ENCODE data around the gene EPAS1. TPM values are rescaled to one million over a fixed set of nuclear protein-coding genes. Genes with fewer than 3 reads are reported as not detected.
"Not testable (repeated sequence)": the region's sequence is repeated elsewhere in the genome, so short reads cannot be mapped to it uniquely, and the experiment has no call there.

Gene EPAS1
- polyA plus RNA-seq, 5 donors: 189 to 276 (median 216) TPM

DNA sequence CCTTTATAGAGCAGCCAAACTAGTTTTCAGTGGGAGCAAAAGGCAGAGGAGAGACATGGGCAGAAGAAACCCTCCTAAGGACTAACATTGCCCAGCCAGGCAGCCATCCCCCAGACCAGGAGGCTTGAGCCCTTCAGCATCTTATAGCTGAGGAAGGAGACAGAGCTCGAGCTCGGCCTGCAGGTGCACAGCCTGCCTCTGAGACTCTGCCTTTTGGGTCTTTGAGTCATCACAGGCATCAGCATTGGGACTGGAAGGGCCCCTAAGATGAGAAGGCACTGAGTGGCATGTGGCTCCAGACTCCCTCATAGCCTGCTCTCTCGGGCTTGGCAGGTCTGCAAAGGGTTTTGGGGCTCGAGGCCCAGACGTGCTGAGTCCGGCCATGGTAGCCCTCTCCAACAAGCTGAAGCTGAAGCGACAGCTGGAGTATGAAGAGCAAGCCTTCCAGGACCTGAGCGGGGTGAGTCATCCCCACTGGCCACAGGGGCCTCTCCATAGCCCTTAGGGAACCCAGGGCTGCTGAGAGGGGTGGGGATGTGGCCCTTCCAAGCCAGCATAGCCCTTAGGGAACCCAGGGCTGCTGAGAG is 84.1 kb downstream of the EPAS1 start:
- no peak for DNase-seq

DNA sequence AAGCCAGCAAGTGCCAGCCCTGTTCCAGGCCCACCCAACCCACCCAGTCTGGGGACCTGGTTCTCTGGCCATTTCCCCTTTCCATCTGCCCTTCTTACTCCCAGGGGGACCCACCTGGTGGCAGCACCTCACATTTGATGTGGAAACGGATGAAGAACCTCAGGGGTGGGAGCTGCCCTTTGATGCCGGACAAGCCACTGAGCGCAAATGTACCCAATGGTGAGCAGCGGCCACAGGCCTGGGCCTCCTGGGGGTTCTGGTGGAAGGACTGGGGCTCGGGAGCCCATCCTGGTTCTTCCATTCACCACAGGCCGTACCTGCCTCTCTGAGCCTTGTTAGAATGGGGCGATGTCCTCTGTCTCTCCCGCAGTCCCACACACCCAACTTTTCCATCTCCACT is 84.7 kb downstream of the EPAS1 start:
- no peak for DNase-seq

- no peak for DNase-seq
These were observed 85.3 kb downstream of the EPAS1 start for GRCh38 chr2:46382331-46383112.

GRCh38 chr2:46383113-46383395 is 85.8 kb downstream of the EPAS1 start:
- no peak for DNase-seq

- no peak for DNase-seq
These were observed 86.7 kb downstream of the EPAS1 start for GRCh38 chr2:46383784-46384456.

GRCh38 chr2:46384457-46384815 is 87.2 kb downstream of the EPAS1 start:
- DNase-seq: no peak

GRCh38 chr2:46385786-46386577 is 88.8 kb downstream of the EPAS1 start:
- DNase-seq: no peak

DNA sequence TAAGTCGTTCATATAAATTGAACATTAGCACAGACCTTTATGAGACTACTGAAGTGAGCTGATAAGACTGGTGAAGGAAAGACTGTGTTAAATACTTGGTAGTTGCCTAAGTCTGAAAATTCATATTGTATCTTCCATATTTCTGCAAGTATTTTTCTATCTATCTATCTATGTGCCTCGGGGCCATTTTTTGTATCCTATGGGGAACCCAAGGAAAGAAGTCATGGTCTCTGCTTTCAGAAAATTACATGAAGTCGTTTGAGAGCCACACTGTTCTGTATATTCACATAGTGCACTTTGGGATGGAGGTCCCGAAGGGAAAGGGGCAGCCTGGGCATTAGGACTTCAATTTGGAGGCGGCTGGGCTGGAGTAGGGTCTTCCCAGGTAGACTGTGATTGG is 89.6 kb downstream of the EPAS1 start:
- DNase-seq: no peak

DNA sequence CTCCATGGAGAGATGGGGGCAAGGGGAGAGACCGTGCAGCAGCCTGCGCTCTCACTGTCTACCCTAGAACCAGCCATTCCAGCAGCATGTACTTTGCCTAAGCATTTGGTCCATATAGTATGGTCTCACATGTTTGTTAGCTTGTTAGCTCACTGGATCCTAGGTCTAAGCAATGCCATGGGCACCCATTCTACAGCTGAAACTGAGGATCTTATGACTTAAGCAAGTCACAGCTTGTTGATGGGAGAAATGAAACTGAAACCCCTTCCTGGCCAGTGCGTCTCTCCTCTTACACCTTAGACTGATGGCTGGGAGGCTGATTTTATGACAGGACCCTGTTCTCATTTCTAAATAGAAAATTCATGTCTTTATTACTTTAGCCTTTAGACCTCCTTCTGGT is 90.1 kb downstream of the EPAS1 start:
- no peak for DNase-seq

DNA sequence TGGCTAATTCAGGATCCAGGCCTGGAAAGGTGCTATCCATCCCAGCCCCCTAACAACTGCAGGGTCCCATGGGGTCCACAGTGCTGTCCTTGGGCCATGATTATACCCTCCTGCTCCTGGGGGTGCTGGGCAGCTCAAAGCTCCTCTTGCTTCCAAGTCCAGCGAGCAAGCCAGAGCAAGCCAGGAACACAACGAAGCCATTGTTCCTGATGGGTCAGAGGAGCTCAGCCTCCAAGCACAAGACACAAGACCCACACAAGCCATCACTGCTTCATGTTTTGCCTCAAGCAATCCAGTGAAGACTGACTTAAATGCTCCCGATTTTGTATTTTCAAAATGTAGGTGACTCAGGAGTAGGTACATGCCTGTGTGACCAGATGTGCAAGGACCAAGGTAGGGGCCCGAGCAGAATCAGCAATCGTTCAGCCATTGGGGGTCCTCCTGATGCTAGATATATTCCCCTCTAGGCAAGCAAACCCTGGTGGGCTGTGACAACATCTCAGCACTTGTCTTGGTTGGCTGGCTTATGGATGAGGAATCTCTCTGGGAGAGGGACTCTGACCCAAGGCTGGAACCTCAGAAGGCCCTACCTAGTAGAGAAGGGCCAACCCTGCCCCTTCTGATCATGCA is 90.8 kb downstream of the EPAS1 start:
- no peak for DNase-seq

DNA sequence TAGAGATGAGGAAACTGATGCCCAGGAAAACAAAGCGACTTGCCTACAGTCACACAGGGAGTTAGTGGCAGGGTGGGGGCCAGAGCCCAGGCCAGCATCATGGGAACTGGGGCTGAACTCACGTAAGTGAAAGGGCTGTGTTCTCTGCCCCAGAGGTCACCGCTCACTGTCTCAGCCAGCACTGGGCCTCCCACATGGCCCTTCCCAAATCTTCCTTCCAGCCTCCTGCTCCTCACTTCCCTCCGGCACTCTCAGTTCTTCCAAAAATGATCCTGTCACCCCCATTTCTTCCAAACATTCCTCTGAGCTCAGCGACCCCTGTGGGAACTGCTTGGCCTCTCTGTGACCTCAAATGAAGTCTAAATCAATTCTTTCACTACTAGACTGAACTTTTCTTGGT is 91.7 kb downstream of the EPAS1 start:
- no peak for DNase-seq

DNA sequence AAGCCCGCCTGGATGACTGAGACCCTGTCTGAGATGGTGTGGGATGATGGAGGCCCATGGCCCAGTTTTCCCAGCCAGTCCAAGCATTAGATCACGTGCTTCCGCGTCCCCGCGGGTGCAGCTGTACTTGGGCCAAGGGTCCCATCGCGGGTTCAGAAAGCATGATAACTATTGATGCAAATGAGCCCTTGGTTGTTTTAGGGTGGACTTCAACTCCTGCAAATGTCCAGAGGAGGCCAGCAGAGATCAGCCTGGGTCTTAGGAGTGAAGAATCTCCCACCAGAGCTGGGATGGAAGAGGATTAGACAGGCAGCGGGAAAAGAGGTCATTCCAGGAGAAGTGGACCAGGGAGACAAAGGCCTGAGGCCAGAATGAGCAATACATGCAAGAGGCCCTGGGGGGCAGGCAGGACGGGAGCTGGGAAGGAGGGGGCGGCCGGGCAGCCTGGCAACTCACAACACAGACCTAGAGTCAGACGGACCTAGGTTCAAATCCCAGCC is 92.3 kb downstream of the EPAS1 start:
- DNase-seq: no peak

DNA sequence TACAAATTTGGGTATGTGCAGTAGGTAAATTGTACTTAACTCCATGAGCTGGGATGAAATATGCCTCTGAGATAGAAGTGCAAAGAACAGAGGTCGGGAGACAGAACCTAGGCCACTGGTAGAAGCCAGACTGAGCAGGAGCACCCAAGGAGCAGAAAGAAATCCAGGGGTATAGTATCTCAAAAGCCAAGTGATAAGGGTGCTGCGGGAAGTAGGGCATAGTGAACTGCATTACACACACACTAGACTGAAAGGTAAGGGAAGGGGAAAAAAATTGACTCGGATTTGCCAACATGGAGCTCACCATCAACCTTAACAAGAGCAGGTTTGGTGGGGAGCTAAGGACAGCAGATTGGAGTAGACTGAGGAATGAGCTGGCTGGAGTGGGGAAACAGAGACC is 92.8 kb downstream of the EPAS1 start:
- no peak for DNase-seq

DNA sequence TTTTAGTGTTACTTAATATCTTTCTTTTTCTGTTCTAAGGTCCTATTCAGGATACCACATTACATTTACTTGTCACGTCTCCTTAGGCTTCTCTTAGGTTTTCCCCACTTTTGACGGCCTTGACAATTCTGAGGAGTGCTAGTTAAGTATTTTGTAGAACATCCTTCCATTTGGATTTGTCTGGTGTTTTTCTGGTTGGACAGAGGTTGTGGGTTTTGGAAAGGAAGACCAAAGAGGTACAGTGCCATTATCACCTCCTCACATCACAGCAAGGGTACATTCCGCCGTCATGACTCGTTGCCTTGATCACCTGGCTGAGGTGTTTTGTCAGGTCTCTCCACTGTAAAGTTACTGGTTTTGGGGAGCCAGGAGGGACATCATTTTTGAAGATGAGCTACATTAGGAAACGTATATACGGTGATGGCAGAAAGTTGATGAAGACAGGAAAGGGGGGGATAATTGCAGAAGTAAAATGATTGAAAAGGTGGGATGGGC is 93.7 kb downstream of the EPAS1 start:
- no peak for DNase-seq

- no peak for DNase-seq
These were observed 95.5 kb downstream of the EPAS1 start for GRCh38 chr2:46392561-46393346.

- DNase-seq: no peak
These were observed 96.2 kb downstream of the EPAS1 start for GRCh38 chr2:46393347-46393820.

DNA sequence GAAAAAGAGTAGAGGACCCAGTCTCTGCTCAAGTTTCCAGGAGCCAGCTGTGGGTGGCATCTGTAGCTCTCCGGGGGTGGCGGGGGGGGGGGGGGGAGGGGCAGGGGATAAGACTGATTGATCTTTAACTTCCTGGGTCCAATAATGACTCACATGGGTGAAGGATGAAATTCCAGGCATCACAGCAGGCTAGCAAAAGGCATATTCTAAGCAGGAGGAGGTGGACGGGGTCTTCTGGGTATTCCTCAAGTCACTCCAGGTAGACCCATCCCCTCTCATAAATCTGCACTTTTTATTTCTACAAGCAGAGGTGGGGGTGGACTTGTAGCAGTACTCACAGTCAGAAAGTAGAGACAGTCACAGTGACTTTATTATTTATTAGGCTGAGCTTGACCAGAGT is 96.7 kb downstream of the EPAS1 start:
- DNase-seq: no peak

DNA sequence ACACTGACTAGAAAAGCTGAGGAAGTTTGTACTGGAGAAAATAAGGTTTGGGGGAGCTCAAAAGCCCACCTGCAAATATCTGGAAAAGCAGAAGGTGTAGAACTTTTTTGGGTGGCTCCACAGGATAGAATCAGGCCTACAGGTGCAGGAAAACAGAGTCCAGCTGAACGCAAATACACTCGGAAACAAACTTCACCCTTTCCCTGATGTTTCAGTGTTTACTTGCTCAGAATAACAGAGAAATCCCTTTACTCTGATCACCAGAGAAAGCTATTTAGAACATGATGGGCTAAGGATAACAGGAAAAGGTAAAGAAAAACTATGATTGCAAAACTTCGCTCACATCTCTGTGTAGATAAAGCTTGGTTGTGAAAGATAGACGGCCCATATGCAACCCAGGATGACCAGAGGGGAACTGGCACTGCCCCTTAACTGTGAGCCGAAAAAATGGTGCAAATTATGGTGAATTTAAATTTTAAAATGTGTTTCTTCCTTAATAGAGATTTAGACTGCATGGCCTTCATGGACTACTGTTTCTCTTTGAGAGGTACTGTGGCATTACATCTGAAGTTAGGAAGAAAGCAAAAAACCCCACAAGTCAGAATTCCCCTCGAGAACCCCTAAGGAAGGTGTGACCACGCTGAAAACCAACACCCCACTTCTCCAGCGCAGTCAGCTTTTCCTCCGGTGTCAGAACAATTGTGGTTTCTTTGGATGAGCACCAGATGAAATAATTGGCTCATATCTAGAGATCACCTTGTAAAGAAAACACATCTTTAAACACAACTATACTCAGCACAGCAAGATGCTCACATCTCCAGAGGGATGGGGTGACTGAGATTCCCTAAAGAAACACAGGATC is 97.7 kb downstream of the EPAS1 start:
- DNase-seq: no peak

- DNase-seq: not testable (repeated sequence)
These were observed 98.5 kb downstream of the EPAS1 start for GRCh38 chr2:46395730-46396129.

- no peak for DNase-seq
These were observed 102.8 kb downstream of the EPAS1 start for GRCh38 chr2:46400016-46400415.

All from right lung (tissue), 5 donors.